ENCODE results near the gene PPP2R2D. TPM values are rescaled to one million over a fixed set of nuclear protein-coding genes. Genes with fewer than 3 reads are reported as not detected.

Gene PPP2R2D
- total RNA-seq, 1 experiment from 2014 or later: 23.5 TPM

GRCh38 chr10:131891929-131892805 is 8.6 kb upstream of the PPP2R2D start:
- no peak overlapping the region for H3K4me3 ChIP-seq
- H3K9me2 ChIP-seq (ENCODE audit: insufficient read depth): no peaks in the 10 kb centered on the region
- no peak for TF ChIP-seq EZH2 (IDR thresholded peaks at IDR 0.05; ENCODE audit: low read depth)
- no peak for TF ChIP-seq CTCF (conservative IDR thresholded peaks at IDR 0.05)
- no peak overlapping the region for H2AFZ ChIP-seq
- DNase-seq: no peak
- peaks cover 16% of the 10 kb centered on the region; the same call in 1 of the 2 replicates for H3K27me3 ChIP-seq (ENCODE audit: insufficient read depth, low read depth)
- H3K27ac ChIP-seq: no peak overlapping the region
- H3K4me2 ChIP-seq: no peak overlapping the region
- intact Hi-C loops (cut with micrococcal nuclease; ENCODE audit: unreplicated experiment): no loop called here
- no peaks in the 10 kb centered on the region; the same call in 1 of the 2 replicates for H3F3A ChIP-seq (ENCODE audit: insufficient read depth, low read depth)
- ChIA-PET POLR2A (ENCODE audit: unreplicated experiment) (no interaction called here), CTCF (no interaction called here)
- no peaks in the 10 kb centered on the region for H3K79me2 ChIP-seq (ENCODE audit: low read depth)
- H4K20me1 ChIP-seq (ENCODE audit: insufficient read depth): no peaks in the 10 kb centered on the region
- no peaks in the 10 kb centered on the region for H3K36me3 ChIP-seq (ENCODE audit: low read depth)
- BruUV-seq (replicated peaks): no TSS peak
- peaks cover 10% of the 10 kb centered on the region; the same call in 1 of the 2 replicates for H3K4me1 ChIP-seq (replicated peaks; ENCODE audit: insufficient read depth)
- H3K9me3 ChIP-seq (ENCODE audit: insufficient read depth, low read depth): no peaks in the 10 kb centered on the region

GRCh38 chr10:131892806-131893675 is 7.8 kb upstream of the PPP2R2D start:
- H3K27ac ChIP-seq: no peak overlapping the region
- no peaks in the 10 kb centered on the region for H4K20me1 ChIP-seq (ENCODE audit: insufficient read depth)
- peaks cover 16% of the 10 kb centered on the region; the same call in 1 of the 2 replicates for H3K27me3 ChIP-seq (ENCODE audit: insufficient read depth, low read depth)
- TF ChIP-seq EZH2 (IDR thresholded peaks at IDR 0.05; ENCODE audit: low read depth) (no peak), CTCF (conservative IDR thresholded peaks at IDR 0.05) (no peak)
- no TSS peak for BruUV-seq (replicated peaks)
- DNase-seq: no peak
- ChIA-PET POLR2A (ENCODE audit: unreplicated experiment) (no interaction called here), CTCF (no interaction called here)
- no peaks in the 10 kb centered on the region; the same call in 1 of the 2 replicates for H3F3A ChIP-seq (ENCODE audit: insufficient read depth, low read depth)
- no peaks in the 10 kb centered on the region for H3K36me3 ChIP-seq (ENCODE audit: low read depth)
- intact Hi-C loops (cut with micrococcal nuclease; ENCODE audit: unreplicated experiment): no loop called here
- H3K9me2 ChIP-seq (ENCODE audit: insufficient read depth): no peaks in the 10 kb centered on the region
- H2AFZ ChIP-seq: no peak overlapping the region
- H3K9me3 ChIP-seq (ENCODE audit: insufficient read depth, low read depth): no peaks in the 10 kb centered on the region
- H3K4me3 ChIP-seq: no peak overlapping the region
- no peak overlapping the region for H3K4me2 ChIP-seq
- peaks cover 10% of the 10 kb centered on the region; the same call in 1 of the 2 replicates for H3K4me1 ChIP-seq (replicated peaks; ENCODE audit: insufficient read depth)
- no peaks in the 10 kb centered on the region for H3K79me2 ChIP-seq (ENCODE audit: low read depth)

- BruUV-seq (replicated peaks): no TSS peak
- POLR2A ChIA-PET (ENCODE audit: unreplicated experiment): interaction anchor here (0.6 kb wide), 1 partner anchor 9 kb away, joined by 3 read pairs; no protein-coding TSS in a partner anchor
- CTCF ChIA-PET: no interaction called here
Observed at GRCh38 chr10:131895116-131895515, 5.7 kb upstream of the PPP2R2D start.

More at GRCh38 chr10:131895116-131895515, 5.7 kb upstream of the PPP2R2D start:
- H3K36me3 ChIP-seq (ENCODE audit: low read depth): no peaks in the 10 kb centered on the region
- no peak overlapping the region for H2AFZ ChIP-seq
- H3K4me2 ChIP-seq: no peak overlapping the region
- no peaks in the 10 kb centered on the region for H3K9me2 ChIP-seq (ENCODE audit: insufficient read depth)
- no peak overlapping the region for H3K27ac ChIP-seq
- no peaks in the 10 kb centered on the region for H3F3A ChIP-seq (ENCODE audit: insufficient read depth, low read depth)
- H3K27me3 ChIP-seq (ENCODE audit: insufficient read depth, low read depth): peaks cover 16% of the 10 kb centered on the region; the same call in 1 of the 2 replicates
- TF ChIP-seq CTCF (conservative IDR thresholded peaks at IDR 0.05) (no peak), EZH2 (IDR thresholded peaks at IDR 0.05; ENCODE audit: low read depth) (no peak)
- no peak overlapping the region for H3K4me3 ChIP-seq
- intact Hi-C loops (cut with micrococcal nuclease; ENCODE audit: unreplicated experiment): no loop called here
- H4K20me1 ChIP-seq (ENCODE audit: insufficient read depth): no peaks in the 10 kb centered on the region
- no peaks in the 10 kb centered on the region for H3K79me2 ChIP-seq (ENCODE audit: low read depth)
- no peaks in the 10 kb centered on the region for H3K4me1 ChIP-seq (replicated peaks; ENCODE audit: insufficient read depth)
- no peak for DNase-seq
- no peaks in the 10 kb centered on the region for H3K9me3 ChIP-seq (ENCODE audit: insufficient read depth, low read depth)

Data from PC-9 (cell line).